Islet precursor cell (in vitro differentiated cells): ENCODE results near the gene CDC42BPA.

Experiments used
- DNase-seq: peaks from one replicate; pipeline ENCODE4 v3.0.0-alpha.2; 2018

The CDC42BPA gene

GRCh38 chr1:226954777-226955176 lies 363.5 kb downstream of the CDC42BPA start:
- no peak for DNase-seq

- no peak for DNase-seq
Observed at GRCh38 chr1:226954337-226954736, 364.0 kb downstream of the CDC42BPA start.

DNA sequence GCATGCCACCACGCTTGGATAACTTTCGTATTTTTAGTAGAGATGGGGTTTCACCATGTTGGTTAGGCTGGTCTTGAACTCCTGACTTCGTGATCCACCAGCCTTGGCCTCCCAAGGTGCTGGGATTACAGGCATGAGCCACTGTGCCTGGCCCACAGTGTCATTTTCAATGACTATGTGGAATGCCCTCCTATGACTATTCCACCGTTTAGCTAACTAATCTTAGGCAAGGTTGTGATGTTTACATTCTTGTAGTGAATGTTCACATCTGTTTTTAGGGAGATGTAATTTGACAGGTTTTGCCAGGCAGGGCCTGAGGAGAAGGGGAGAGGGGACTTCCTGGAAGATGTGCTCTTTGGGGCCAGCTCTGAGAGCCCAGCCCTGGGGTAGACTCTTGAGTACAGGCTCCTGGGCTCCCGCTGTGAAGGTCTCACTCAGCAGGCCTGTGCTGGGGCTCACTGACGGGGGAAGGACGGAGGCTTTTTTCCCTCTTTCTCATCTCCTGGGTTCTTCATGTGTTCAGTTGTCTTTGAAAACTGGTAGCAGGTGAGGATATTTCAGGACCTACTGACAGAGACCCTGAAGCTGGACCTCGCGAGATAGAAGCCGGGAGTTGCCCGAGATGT lies 365.0 kb downstream of the CDC42BPA start:
- DNase-seq, result no peak

DNA sequence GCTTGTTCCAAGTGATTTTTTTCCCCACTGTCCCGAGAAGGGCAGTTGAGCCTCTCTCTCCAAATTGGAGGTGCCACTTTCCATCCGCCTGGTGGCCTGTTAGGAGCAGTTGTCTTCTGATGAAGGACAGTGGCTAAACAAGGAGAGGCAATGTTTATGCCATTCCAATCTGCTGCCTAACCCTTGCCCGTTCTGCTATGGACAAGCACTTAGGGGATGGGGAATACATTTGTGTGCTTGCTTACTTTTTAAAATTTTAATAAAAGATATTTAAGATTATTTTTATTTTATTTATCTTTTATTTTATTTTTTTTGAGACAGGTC lies 366.2 kb downstream of the CDC42BPA start:
- DNase-seq, result no peak

DNA sequence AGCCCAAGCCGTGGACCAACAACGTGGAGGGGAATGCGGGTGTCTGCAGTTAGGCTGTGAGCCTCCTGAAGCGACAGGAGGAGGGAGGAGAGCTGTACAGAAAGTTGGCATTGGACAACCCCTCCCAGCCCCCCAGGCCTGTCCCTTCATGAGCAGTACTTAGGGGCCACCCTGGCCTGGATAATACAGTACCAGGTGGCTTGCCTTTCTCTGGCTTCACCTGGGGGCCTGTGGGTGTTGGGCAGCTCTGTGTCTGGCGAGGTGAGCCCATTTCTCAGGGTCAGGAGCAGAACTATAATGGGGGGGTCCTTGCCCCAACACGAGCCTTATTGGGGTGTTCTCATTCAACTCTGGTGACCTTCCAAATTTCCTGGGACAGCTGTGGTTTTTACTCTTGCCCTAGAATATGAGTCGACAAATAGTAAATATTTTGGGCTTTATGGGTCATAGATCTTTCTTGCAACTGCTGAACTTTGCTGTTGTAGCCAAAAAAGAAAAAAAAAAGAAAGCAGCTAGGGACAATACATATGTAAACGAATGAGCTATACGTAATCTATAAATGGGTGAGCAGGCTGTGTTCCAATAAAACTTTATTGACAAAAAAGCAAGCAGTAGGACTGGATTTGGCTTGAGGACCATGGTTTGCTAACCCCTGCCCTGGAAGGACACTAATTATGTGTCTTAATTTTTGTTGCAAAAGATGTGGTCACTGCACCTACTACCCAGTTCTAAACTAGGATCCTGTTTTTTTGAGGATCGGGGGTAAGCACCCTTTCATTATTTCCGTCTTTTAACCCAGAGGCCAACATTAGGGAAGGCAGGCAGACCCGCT lies 366.8 kb downstream of the CDC42BPA start:
- no peak for DNase-seq

DNA sequence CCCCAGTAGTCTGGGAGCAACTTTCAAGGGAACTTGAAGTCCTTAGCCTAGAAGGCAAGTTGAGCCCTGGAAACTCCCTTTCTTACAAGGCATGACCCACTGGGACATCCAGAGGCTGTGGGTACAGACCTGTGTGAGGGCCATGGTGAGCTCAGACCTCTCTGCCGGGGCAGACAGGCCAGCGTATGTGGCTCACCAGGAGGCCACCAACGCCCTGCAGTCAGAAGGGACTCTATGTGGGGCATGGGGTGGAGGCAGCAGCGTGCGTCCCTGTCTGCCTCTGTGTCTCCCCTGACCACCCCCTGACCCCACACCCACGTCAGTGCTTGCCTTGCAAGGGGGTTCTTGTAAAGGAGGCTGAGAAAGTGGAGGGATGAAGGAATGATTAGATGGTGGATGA lies 367.4 kb downstream of the CDC42BPA start:
- DNase-seq, result no peak

GRCh38 chr1:226950316-226950715 lies 368.0 kb downstream of the CDC42BPA start:
- no peak for DNase-seq

DNA sequence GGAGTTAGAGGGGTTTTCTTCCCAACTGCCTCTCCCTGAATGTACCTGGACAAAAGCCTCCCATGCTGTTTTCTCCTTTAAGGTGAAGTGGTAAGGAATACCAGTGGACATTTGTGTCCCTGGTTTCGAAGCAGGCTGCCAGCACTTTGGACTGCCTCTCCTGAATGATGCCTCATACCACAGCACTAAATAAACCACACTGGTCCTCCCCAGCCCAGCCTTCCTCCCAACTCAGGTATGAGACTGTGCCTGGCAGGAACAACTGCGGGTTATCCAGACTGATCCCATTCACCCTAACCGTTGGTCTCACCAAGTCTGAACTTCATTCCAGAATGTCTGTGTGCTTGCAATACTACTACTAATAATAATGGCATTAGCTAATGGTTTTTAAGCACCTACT lies 368.9 kb downstream of the CDC42BPA start:
- DNase-seq, result no peak

DNA sequence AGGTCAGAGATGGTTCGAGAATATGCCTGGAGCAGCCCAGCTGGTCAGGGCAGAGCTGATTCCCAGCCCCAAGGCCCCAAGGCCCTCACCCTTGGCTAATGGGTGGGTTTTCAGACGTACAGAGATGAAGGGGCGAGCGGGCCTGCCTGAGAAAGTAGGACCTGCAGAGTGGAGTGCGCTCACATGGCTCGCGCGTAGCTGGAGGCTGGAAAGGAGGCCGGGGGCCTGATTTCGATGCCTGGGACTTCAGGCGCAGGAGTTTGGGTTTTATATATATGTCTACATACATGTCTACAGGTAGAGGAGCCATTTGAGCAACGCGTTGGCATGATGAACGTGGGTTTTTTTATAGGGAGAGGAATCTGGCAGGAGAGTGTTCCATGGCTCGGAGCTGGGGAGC lies 369.3 kb downstream of the CDC42BPA start:
- DNase-seq, result no peak

DNA sequence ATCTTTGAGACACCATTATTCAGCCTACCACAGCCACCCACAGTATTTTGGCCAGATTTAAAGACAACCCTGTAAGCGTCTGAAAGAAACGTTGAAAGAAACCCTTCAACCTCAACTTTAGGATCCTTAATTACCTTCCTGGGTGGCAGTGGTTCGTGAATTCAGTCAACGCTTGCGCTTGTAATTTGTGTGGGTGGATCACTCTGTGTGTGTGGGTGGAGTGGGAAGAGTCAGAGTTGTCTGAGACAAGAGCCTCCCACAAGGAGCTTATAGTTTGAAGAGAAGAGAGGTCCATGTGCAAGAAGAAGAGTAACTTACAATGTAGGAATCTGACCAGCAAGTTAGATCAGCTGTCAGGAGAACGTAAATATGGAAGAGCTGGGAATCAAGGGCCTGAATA lies 369.8 kb downstream of the CDC42BPA start:
- no peak for DNase-seq

DNA sequence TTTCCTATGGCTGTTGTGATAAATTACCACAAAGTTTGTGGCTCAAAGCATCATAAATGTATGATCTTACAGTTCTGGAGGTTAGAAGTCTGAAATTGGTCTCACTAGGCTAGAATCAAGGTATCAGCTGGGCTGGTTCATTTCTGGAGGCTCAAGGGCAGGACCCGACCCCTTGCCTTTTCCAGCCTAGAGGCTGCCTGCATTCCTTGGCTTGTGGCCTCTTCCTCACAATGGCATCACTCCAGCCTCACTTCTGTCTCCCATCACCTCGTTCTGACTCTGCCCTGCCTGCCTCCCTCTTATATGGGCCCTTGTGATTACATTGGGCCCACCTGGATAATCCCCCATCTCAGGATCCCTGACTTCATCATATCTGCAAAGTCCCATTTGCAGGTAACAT lies 370.2 kb downstream of the CDC42BPA start:
- no peak for DNase-seq

GRCh38 chr1:226946841-226947240 lies 371.5 kb downstream of the CDC42BPA start:
- DNase-seq, result no peak

DNA sequence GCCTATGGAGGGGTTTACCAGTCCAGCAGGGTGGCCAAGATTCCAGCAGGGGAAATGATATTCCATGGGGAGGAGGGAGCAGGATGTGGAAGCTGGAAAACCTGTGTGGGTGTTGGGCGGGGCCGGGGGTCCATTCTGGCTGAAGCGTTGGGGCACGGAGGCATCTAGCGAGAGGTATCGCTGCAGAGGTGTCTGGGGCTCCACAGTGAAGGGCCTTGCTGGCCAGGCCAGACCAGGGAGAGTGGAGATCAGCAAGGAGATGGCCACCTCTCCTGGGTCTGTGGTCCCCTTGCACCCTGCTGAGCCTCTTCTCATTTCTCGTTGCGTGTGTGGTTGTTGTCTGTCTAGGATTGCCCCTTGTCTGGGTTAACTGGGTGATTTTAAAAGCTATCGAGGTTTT lies 372.0 kb downstream of the CDC42BPA start:
- DNase-seq, result peak; percentile 40

DNA sequence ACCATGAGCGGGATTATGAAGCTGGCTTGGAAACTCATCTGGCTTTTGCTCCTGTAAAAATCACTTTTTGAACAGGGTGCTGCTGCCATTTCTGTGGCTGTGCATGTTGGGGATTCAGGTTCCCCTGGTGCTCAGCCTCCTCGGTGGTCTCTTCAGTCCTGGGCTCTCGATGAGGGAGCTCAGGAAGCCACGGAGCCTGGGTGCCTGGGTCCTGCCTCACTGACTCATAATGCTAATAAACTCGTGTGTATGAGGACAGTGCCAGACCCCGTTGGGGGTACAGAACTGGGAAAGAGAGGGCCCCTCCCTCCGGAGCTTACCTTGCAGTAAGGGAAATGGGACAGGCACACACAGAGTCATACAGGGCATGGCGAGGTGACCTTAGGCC lies 372.4 kb downstream of the CDC42BPA start:
- DNase-seq, result peak; percentile 46

DNA sequence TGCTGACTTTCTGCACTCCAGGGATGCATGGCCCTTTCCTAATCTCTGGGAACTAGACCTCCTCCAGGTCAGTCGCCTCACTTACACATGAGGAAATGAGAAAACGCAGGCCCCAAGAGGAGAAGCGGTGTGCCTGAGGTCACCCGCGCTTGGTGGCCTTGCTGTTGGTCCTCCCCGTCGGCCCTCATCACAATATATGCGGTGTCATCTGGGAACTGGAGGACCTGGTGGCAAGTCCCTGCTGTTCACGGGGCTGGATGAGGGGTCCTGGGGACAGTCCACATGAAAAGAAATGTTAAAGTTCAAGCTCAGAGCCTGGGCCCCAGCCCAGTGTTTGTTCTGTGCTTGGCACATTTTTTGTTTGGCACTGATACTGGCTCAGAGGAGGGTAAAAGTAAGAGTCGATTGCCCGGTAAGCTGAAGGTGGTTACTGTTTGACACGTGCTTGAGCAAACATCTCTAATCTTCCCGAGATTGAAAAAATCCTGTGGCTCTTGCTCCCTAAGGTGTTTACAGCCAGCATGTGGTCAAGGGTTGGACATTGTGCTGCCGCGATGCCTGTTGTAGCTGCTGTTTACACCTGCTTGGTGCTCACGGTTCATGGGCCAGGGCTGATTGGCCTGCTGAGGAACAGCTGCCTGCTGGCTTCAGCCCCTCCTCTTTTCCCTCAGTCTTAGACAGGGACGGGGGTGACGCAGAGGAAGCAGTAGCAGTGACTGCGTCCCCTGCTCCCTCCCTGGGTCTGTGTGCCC lies 373.0 kb downstream of the CDC42BPA start:
- DNase-seq, result no peak

DNA sequence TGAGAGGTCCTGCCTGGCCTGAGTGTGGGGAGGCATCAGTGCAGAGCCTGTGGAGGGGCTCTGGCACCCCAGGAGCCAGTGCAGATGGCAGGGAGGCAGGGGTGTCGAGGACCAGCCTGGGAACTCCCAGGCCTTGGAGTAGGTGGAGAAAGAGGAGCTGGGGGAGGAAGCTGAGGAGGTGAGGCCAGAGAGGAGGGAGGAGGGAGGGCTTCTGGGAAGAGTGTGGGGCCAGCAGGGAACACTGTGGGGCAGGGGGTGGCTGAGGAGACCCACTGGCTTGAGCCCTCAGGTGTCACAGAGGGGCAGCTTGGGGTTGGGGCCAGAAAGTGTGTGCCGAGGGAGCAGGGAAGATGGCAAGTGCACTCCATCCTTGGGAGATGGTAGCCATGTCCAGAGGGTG lies 374.4 kb downstream of the CDC42BPA start:
- DNase-seq, result no peak

GRCh38 chr1:226943156-226943555 lies 375.1 kb downstream of the CDC42BPA start:
- DNase-seq, result no peak

- no peak for DNase-seq
Observed at GRCh38 chr1:226942392-226942791, 375.9 kb downstream of the CDC42BPA start.

- no peak for DNase-seq
Observed at GRCh38 chr1:226940806-226941067, 377.6 kb downstream of the CDC42BPA start.

- peak; percentile 100 for DNase-seq
Observed at GRCh38 chr1:226940029-226940805, 378.1 kb downstream of the CDC42BPA start, which contains the start of gene COQ8A. Gene COQ8A, plus strand, starts transcription at chr1:226940294. Its CDS starts 21,092 bp downstream, at chr1:226961386.
